NCI-H748 treated with DMSO at 0.1 percent for 48 hours (cell line): ENCODE results near the gene IFNAR1.

Source experiments
- DNase-seq: peaks from one replicate; lab custom pipeline; 2025; lab: John Stamatoyannopoulos, UW

The IFNAR1 gene

DNA sequence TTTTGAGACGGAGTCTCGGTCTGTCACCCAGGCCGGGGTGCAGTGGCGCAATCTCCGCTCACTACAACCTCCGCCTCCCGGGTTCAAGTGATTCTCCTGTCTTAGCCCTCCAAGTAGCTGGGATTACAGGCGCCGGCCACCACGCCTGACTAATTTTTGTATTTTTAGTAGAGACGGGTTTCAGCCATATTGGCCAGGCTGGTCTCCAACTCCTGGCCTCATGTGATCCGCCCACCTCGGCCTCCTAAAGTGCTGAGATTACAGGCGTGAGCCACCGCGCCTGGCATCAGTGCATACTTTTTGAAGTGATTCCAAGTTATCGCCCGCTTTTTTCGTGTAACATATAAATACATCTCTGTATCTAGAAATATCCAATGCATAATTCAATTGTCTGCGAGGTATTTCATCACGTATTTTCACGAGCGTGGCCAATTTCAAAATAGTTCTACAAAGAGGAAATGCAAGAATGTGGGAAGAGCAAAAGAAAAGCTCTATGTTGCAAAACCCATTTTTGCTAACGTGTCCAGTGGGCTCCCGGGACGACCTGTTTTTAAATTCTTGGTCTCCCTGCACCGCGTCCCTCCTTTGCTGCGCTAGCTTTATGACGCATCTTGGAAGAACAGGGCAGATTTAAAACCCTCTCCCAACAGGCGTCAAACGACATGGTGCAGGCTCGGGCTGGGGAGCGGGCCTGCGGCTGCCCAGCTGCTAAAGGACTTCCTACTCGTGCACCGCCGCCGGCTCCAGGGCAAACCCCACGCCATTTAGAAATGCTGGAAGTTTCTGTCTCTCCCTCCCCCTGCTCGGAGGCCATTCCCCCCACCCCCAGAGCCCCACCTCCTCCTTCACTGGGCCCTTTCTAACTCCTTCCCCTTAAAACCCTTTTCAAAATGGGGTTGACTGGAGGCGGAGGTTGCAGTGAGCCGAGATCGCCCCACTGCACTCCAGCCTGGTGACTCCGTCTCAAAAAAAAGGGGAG, 77.5 kb downstream of the IFNAR1 start:
- no peak for DNase-seq

- DNase-seq, result no peak
These were observed 78.5 kb downstream of the IFNAR1 start, which contains the start of gene IFNGR2 for GRCh38 chr21:33403128-33403785. TSS of gene IFNGR2 (plus strand) at chr21:33403413. CDS start at chr21:33403544, 131 bp downstream.

- peak; percentile 51 for DNase-seq
These were observed 79.2 kb downstream of the IFNAR1 start for GRCh38 chr21:33403786-33404585.

DNA sequence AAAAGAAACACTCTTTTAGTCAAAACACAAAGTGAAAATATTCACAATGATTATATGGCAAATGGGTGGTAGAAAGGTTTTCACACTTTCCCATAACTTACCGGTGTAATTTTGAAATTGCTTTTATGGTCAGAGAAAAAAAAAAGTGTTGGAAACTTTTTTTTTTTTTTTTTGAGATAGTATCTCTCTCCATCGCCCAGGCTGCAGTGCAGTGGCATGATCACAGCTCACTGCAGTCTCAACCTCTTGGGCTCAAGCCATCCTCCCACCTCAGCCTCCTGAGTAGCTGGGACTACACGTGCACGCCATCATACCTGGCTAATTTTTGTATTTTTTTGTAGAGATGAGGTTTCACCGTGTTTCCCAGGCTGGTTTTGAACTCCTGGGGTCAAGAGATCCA, 81.7 kb downstream of the IFNAR1 start:
- no peak for DNase-seq
